ENCODE measurements around the gene DNM3.

The DNM3 gene

GRCh38 chr1:172203135-172203823 lies 362.0 kb downstream of the DNM3 start:
- no peak for DNase-seq

- no peak for DNase-seq
Measured at GRCh38 chr1:172203902-172204301, 362.6 kb downstream of the DNM3 start.

- DNase-seq: no peak
Measured at GRCh38 chr1:172206256-172206655, 365.0 kb downstream of the DNM3 start.

- DNase-seq: no peak
Measured at GRCh38 chr1:172208635-172209034, 367.3 kb downstream of the DNM3 start.

GRCh38 chr1:172211221-172211620 lies 369.9 kb downstream of the DNM3 start:
- no peak for DNase-seq

GRCh38 chr1:172212124-172212523 lies 370.8 kb downstream of the DNM3 start:
- no peak for DNase-seq

GRCh38 chr1:172215006-172215405 lies 373.7 kb downstream of the DNM3 start:
- no peak for DNase-seq

- no peak for DNase-seq
Measured at GRCh38 chr1:172219966-172220365, 378.7 kb downstream of the DNM3 start.

GRCh38 chr1:172220376-172220775 lies 379.1 kb downstream of the DNM3 start:
- DNase-seq: peak; percentile 52

GRCh38 chr1:172221436-172221835 lies 380.1 kb downstream of the DNM3 start:
- DNase-seq: no peak

- no peak for DNase-seq
Measured at GRCh38 chr1:172224871-172225270, 383.6 kb downstream of the DNM3 start.

- DNase-seq: no peak
Measured at GRCh38 chr1:172229942-172230341, 388.6 kb downstream of the DNM3 start.

GRCh38 chr1:172230526-172230925 lies 389.2 kb downstream of the DNM3 start:
- DNase-seq: no peak

GRCh38 chr1:172236958-172237357 lies 395.7 kb downstream of the DNM3 start:
- DNase-seq: no peak

GRCh38 chr1:172238158-172238557 lies 396.9 kb downstream of the DNM3 start:
- DNase-seq: no peak

GRCh38 chr1:172238965-172239364 lies 397.7 kb downstream of the DNM3 start:
- no peak for DNase-seq

- DNase-seq: no peak
Measured at GRCh38 chr1:172239901-172240300, 398.6 kb downstream of the DNM3 start.

- DNase-seq: no peak
Measured at GRCh38 chr1:172241540-172241939, 400.2 kb downstream of the DNM3 start.

GRCh38 chr1:172244865-172245264 lies 403.6 kb downstream of the DNM3 start:
- DNase-seq: no peak

- DNase-seq: no peak
Measured at GRCh38 chr1:172245788-172246187, 404.5 kb downstream of the DNM3 start.

GRCh38 chr1:172246521-172247390 lies 405.5 kb downstream of the DNM3 start:
- no peak for DNase-seq

- DNase-seq: no peak
Measured at GRCh38 chr1:172251486-172251885, 410.2 kb downstream of the DNM3 start.

- no peak for DNase-seq
Measured at GRCh38 chr1:172252321-172252720, 411.0 kb downstream of the DNM3 start.

GRCh38 chr1:172252958-172253357 lies 411.7 kb downstream of the DNM3 start:
- DNase-seq: no peak
